H9 (cell line): ENCODE results near the gene CPXM2. TPM values are rescaled to one million over a fixed set of nuclear protein-coding genes. Genes with fewer than 3 reads are reported as not detected.

Experiments used
- DNase-seq: peaks from one replicate; pipeline ENCODE4 v3.0.0-alpha.2; 2017
- H2AFZ ChIP-seq: one replicate; pipeline ENCODE4 v1.6.1; 2013; ENCODE audit warnings: mild to moderate bottlenecking, low read length, control low read depth, moderate library complexity
- H2AK5ac ChIP-seq: 2 replicates; pipeline ENCODE4 v1.6.1; 2013; ENCODE audit warnings: low read length, control low read depth, mixed read lengths; ENCODE audit not compliant: insufficient read length
- H2BK120ac ChIP-seq: one replicate; pipeline ENCODE4 v1.6.1; 2013; ENCODE audit warnings: low read depth, mild to moderate bottlenecking, low read length, control low read depth, inconsistent platforms; ENCODE audit not compliant: poor library complexity, severe bottlenecking
- H2BK12ac ChIP-seq: 2 replicates; pipeline ENCODE4 v1.6.1; 2013; ENCODE audit warnings: low read length, control low read depth, mixed read lengths, low read depth; ENCODE audit not compliant: insufficient read length
- H2BK15ac ChIP-seq: 2 replicates; pipeline ENCODE4 v1.6.1; 2013; ENCODE audit warnings: low read depth, low read length, control low read depth
- H2BK20ac ChIP-seq: one replicate; pipeline ENCODE4 v1.6.1; 2013; ENCODE audit warnings: low read depth, mild to moderate bottlenecking, low read length, control low read depth, inconsistent platforms; ENCODE audit not compliant: poor library complexity, severe bottlenecking
- H2BK5ac ChIP-seq: 2 replicates; pipeline ENCODE4 v1.6.1; 2013; ENCODE audit warnings: low read length, control low read depth, mixed read lengths; ENCODE audit not compliant: insufficient read length
- H3K14ac ChIP-seq: 2 replicates; pipeline ENCODE4 v1.6.1; 2013; ENCODE audit warnings: low read length, control low read depth; ENCODE audit not compliant: insufficient read depth
- H3K18ac ChIP-seq: 2 replicates; pipeline ENCODE4 v1.6.1; 2013; ENCODE audit warnings: low read depth, mild to moderate bottlenecking, mixed read lengths, low read length, control low read depth; ENCODE audit not compliant: insufficient read length
- H3K23ac ChIP-seq: 2 replicates; pipeline ENCODE4 v1.6.1; 2013; ENCODE audit warnings: low read length, control low read depth, mixed read lengths, low read depth; ENCODE audit not compliant: insufficient read length
- H3K23me2 ChIP-seq: 2 replicates; pipeline ENCODE4 v1.6.1; 2013; ENCODE audit warnings: low read depth, mild to moderate bottlenecking, mixed read lengths, low read length, control low read depth; ENCODE audit not compliant: insufficient read length, poor library complexity, severe bottlenecking
- H3K27ac ChIP-seq: 2 replicates; pipeline ENCODE4 v1.5.1; 2013; ENCODE audit warnings: low read length, control low read depth, mixed read lengths, low read depth; ENCODE audit not compliant: insufficient read length
- H3K27me3 ChIP-seq: 2 replicates; pipeline ENCODE4 v1.6.1; 2013; ENCODE audit warnings: low read length, control low read depth, inconsistent platforms; ENCODE audit not compliant: insufficient read depth
- H3K4ac ChIP-seq: 2 replicates; pipeline ENCODE4 v1.6.1; 2013; ENCODE audit warnings: low read depth, mild to moderate bottlenecking, control low read depth, inconsistent platforms, low read length, moderate library complexity
- H3K4me1 ChIP-seq: 2 replicates; pipeline ENCODE4 v1.6.1; 2013; ENCODE audit warnings: low read length, control low read depth, inconsistent platforms; ENCODE audit not compliant: insufficient read depth
- H3K4me2 ChIP-seq: 2 replicates; pipeline ENCODE4 v1.6.1; 2013; ENCODE audit warnings: low read length, control low read depth, mixed read lengths; ENCODE audit not compliant: insufficient read length, insufficient read depth
- H3K56ac ChIP-seq: 2 replicates; pipeline ENCODE4 v1.6.1; 2013; ENCODE audit warnings: low read depth, mild to moderate bottlenecking, mixed read lengths, low read length, control low read depth; ENCODE audit not compliant: insufficient read length
- H3K79me1 ChIP-seq: 2 replicates; pipeline ENCODE4 v1.6.1; 2013; ENCODE audit warnings: low read depth, mild to moderate bottlenecking, moderate library complexity, low read length, control low read depth, inconsistent platforms; ENCODE audit not compliant: insufficient read depth, poor library complexity, severe bottlenecking
- H3K79me2 ChIP-seq: 2 replicates; pipeline ENCODE4 v1.6.1; 2013; ENCODE audit warnings: low read length, control low read depth, inconsistent platforms; ENCODE audit not compliant: insufficient read depth
- H3K9ac ChIP-seq: 2 replicates; pipeline ENCODE4 v1.6.1; 2013; ENCODE audit warnings: low read length, control low read depth, mixed read lengths; ENCODE audit not compliant: insufficient read length; ENCODE audit errors: extremely low read depth
- H3K9me3 ChIP-seq: one replicate; pipeline ENCODE4 v1.6.1; 2013; ENCODE audit warnings: low read depth, low read length, inconsistent platforms; ENCODE audit not compliant: control insufficient read depth
- H3T11ph ChIP-seq: one replicate; pipeline ENCODE4 v1.6.1; 2013; ENCODE audit warnings: mild to moderate bottlenecking, low read length, control low read depth, inconsistent platforms
- H4K20me1 ChIP-seq: one replicate; pipeline ENCODE4 v1.6.1; 2013; ENCODE audit not compliant: control insufficient read depth, insufficient read length, insufficient read depth
- H4K5ac ChIP-seq: 2 replicates; pipeline ENCODE4 v1.6.1; 2013; ENCODE audit warnings: low read depth, mild to moderate bottlenecking, mixed read lengths, low read length, control low read depth; ENCODE audit not compliant: insufficient read length
- H4K8ac ChIP-seq: replicated peaks from 2 replicates; pipeline ENCODE4 v1.6.1; 2013; ENCODE audit warnings: low read length, control low read depth, mixed read lengths, low read depth; ENCODE audit not compliant: insufficient read length
- H4K91ac ChIP-seq: 2 replicates; pipeline ENCODE4 v1.6.1; 2013; ENCODE audit warnings: low read depth, mild to moderate bottlenecking, moderate library complexity, mixed read lengths, low read length, control low read depth; ENCODE audit not compliant: insufficient read length
- H3K27ac Mint-ChIP-seq, 3 experiments: 2 replicates in 2 of 3; 3 replicates in 1 of 3; pipeline ENCODE4 v1.8.0; 2020 to 2021; ENCODE audit warnings: mixed read lengths in 3 of 3, mild to moderate bottlenecking in 1 of 3, moderate library complexity in 1 of 3
- H3K27me3 Mint-ChIP-seq: 2 replicates; pipeline ENCODE4 v1.8.0; 2021; ENCODE audit warnings: low read depth, mild to moderate bottlenecking, moderate library complexity, mixed read lengths
- H3K36me3 Mint-ChIP-seq, 3 experiments: 2 replicates in 2 of 3; 3 replicates in 1 of 3; pipeline ENCODE4 v1.8.0; 2020 to 2021; ENCODE audit warnings: low read depth in 3 of 3, mixed read lengths in 3 of 3; ENCODE audit not compliant: insufficient read depth in 1 of 3
- H3K4me1 Mint-ChIP-seq, 2 experiments: 2 replicates each; pipeline ENCODE4 v1.8.0; 2020; ENCODE audit warnings: mixed read lengths in 2 of 2
- H3K4me3 Mint-ChIP-seq, 2 experiments: 2 replicates in 1 of 2; 3 replicates in 1 of 2; pipeline ENCODE4 v1.8.0; 2020 to 2021; ENCODE audit warnings: mild to moderate bottlenecking in 2 of 2, mixed read lengths in 2 of 2, moderate library complexity in 1 of 2
- H3K9me3 Mint-ChIP-seq, 2 experiments: 2 replicates in 1 of 2; 3 replicates in 1 of 2; pipeline ENCODE4 v1.8.0; 2020; ENCODE audit warnings: mild to moderate bottlenecking in 2 of 2, mixed read lengths in 2 of 2, moderate library complexity in 1 of 2
- WGBS: extraction: QIAGEN DNeasy Blood & Tissue Kit; methylation state at CpG from one replicate; pipeline ENCODE4 v1.1.7; 2013; ENCODE audit warnings: missing lambda C conversion rate, low lambda C conversion rate, mixed read lengths; ENCODE audit not compliant: insufficient read length; ENCODE audit errors: extremely low coverage; 5-methylcytosine and 5-hydroxymethylcytosine counted together
- total RNA-seq: library from RNA; stranded (reverse); gene quantifications from 2 replicates; pipeline ENCODE4 v1.2.1, GENCODE V29; 2021
- TF ChIP-seq, protein P1 (sequence below): fragments of 200-600 bp; sonication (generic); conservative IDR thresholded peaks from 3 replicates; pipeline ENCODE4 v1.8.0; 2021; ENCODE audit warnings: antibody characterized with exemption, mild to moderate bottlenecking

CPXM2 gene
- total RNA-seq, 1 experiment from 2014 or later: 1.7 TPM

DNA sequence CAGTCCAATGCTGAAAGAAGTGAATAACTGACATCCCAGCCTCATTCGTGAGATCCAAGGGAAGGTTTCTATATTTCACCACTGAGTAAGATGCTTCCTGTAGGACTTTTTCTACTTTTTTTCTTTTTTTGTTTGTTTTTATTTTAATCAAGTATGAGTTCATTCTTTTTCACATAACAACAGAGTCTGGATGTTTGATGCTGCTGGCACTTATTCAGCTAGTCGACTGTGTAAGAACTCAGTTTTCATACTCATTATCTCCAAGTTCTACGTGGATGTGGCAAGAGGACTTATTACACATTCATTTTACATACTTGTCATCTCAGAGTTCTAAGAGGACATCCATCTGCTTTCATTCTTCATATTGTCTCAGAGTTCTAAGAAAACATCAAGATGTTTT, 86.9 kb downstream of the CPXM2 start:
- H3K79me2 ChIP-seq: no peaks in the 10 kb centered on the region
- H3K14ac ChIP-seq: no peak overlapping the region
- no peak overlapping the region for H2AK5ac ChIP-seq
- H3K23me2 ChIP-seq: no peaks in the 10 kb centered on the region
- H3K27me3 ChIP-seq: no peaks in the 10 kb centered on the region
- H2BK120ac ChIP-seq: no peak overlapping the region
- no peak overlapping the region for H3K4ac ChIP-seq
- peaks cover 24 to 26% of the 10 kb centered on the region in 2 experiments for H3K4me1 Mint-ChIP-seq
- H3K23ac ChIP-seq: no peak overlapping the region
- H3K4me3 Mint-ChIP-seq: no peak overlapping the region
- WGBS: no CpG with 5 or more reads among the region's 3 CpGs
- DNase-seq: no peak
- H3K4me2 ChIP-seq: no peak overlapping the region
- no peak overlapping the region for H2BK12ac ChIP-seq
- no peaks in the 10 kb centered on the region for H3K9me3 ChIP-seq
- H3T11ph ChIP-seq: no peak overlapping the region
- H3K56ac ChIP-seq: no peak overlapping the region
- H4K5ac ChIP-seq: no peak overlapping the region
- no peaks in the 10 kb centered on the region for H3K27me3 Mint-ChIP-seq
- H4K8ac ChIP-seq: no peak overlapping the region
- no peaks in the 10 kb centered on the region for H4K20me1 ChIP-seq
- H3K18ac ChIP-seq: no peak overlapping the region
- H2BK15ac ChIP-seq: no peak overlapping the region
- no peak overlapping the region for H2AFZ ChIP-seq
- peaks cover 0 to 15% (median 7%) of the 10 kb centered on the region in 3 experiments; a peak in 4 of 7 replicates for H3K36me3 Mint-ChIP-seq
- no peak overlapping the region for H2BK20ac ChIP-seq
- H3K4me1 ChIP-seq: no peaks in the 10 kb centered on the region; the same call in 1 of the 2 replicates
- H3K9me3 Mint-ChIP-seq: peaks cover 7 to 8% of the 10 kb centered on the region in 2 experiments; a peak in 4 of 5 replicates
- no peak overlapping the region for H3K9ac ChIP-seq
- TF ChIP-seq, protein P1, sequence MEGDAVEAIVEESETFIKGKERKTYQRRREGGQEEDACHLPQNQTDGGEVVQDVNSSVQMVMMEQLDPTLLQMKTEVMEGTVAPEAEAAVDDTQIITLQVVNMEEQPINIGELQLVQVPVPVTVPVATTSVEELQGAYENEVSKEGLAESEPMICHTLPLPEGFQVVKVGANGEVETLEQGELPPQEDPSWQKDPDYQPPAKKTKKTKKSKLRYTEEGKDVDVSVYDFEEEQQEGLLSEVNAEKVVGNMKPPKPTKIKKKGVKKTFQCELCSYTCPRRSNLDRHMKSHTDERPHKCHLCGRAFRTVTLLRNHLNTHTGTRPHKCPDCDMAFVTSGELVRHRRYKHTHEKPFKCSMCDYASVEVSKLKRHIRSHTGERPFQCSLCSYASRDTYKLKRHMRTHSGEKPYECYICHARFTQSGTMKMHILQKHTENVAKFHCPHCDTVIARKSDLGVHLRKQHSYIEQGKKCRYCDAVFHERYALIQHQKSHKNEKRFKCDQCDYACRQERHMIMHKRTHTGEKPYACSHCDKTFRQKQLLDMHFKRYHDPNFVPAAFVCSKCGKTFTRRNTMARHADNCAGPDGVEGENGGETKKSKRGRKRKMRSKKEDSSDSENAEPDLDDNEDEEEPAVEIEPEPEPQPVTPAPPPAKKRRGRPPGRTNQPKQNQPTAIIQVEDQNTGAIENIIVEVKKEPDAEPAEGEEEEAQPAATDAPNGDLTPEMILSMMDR: no peak
- H3K79me1 ChIP-seq: no peaks in the 10 kb centered on the region
- H3K27ac ChIP-seq: no peak overlapping the region
- no peak overlapping the region for H2BK5ac ChIP-seq
- no peak overlapping the region for H3K27ac Mint-ChIP-seq
- no peak overlapping the region for H4K91ac ChIP-seq
